CD4-positive, CD25-positive, alpha-beta regulatory T cell (primary cell): ENCODE results near the gene SHTN1. TPM values are rescaled to one million over a fixed set of nuclear protein-coding genes. Genes with fewer than 3 reads are reported as not detected.

Experiments used
- ATAC-seq, 2 donors: fragments of 150-1000 bp; cut with Tn5 transposase; one replicate each; pipeline ENCODE4 v1.10.0; 2021; ENCODE audit warnings: low read depth in 2 of 2, moderate number of reproducible peaks in 2 of 2, moderate library complexity in 1 of 2
- DNase-seq, 3 donors: peaks; one replicate each; pipeline versions ENCODE4 v3.0.0 to v3.0.0-alpha.2; 2012 to 2022; ENCODE audit warnings: mixed read lengths in 1 of 3
- H3K27ac ChIP-seq: one replicate; pipeline ENCODE4 v1.7.0; 2013; ENCODE audit warnings: mild to moderate bottlenecking, low read length; ENCODE audit not compliant: insufficient read depth, poor library complexity, severe bottlenecking
- H3K27me3 ChIP-seq: one replicate; pipeline ENCODE4 v1.7.0; 2013; ENCODE audit warnings: low read length; ENCODE audit not compliant: control insufficient read depth, insufficient read depth
- H3K36me3 ChIP-seq: one replicate; pipeline ENCODE4 v1.7.0; 2013; ENCODE audit warnings: mild to moderate bottlenecking, low read length, moderate library complexity; ENCODE audit not compliant: control insufficient read depth, insufficient read depth
- H3K4me1 ChIP-seq: 2 replicates; pipeline ENCODE4 v1.7.0; 2013; ENCODE audit warnings: mild to moderate bottlenecking, low read length; ENCODE audit not compliant: insufficient read depth, control insufficient read depth, poor library complexity, severe bottlenecking
- H3K4me3 ChIP-seq: one replicate; pipeline ENCODE4 v1.7.0; 2013; ENCODE audit warnings: low read depth, mild to moderate bottlenecking, low read length, moderate library complexity
- H3K9me3 ChIP-seq, 2 experiments: 1 replicate in 1 of 2; 2 replicates in 1 of 2; pipeline ENCODE4 v1.7.0; 2013; ENCODE audit warnings: low read length in 2 of 2, mild to moderate bottlenecking in 1 of 2, moderate library complexity in 1 of 2; ENCODE audit not compliant: control insufficient read depth in 2 of 2
- H3K27ac Mint-ChIP-seq, 3 donors: one replicate each; pipeline ENCODE4 v1.8.0; 2020 to 2022; ENCODE audit warnings: mild to moderate bottlenecking in 3 of 3, mixed read lengths in 3 of 3, moderate library complexity in 2 of 3
- H3K27me3 Mint-ChIP-seq: one replicate; pipeline ENCODE4 v1.8.0; 2022; ENCODE audit warnings: mild to moderate bottlenecking, mixed read lengths
- H3K36me3 Mint-ChIP-seq: one replicate; pipeline ENCODE4 v1.8.0; 2020; ENCODE audit warnings: mixed read lengths
- H3K4me1 Mint-ChIP-seq, 4 donors: one replicate each; pipeline ENCODE4 v1.8.0; 2020 to 2022; ENCODE audit warnings: mixed read lengths in 4 of 4, mild to moderate bottlenecking in 1 of 4
- H3K4me3 Mint-ChIP-seq, 4 donors: one replicate each; pipeline ENCODE4 v1.8.0; 2020 to 2022; ENCODE audit warnings: mild to moderate bottlenecking in 4 of 4, mixed read lengths in 4 of 4, moderate library complexity in 3 of 4
- H3K9me3 Mint-ChIP-seq, 7 donors: one replicate each; pipeline ENCODE4 v1.8.0; 2020 to 2022; ENCODE audit warnings: mixed read lengths in 7 of 7, mild to moderate bottlenecking in 3 of 7, moderate library complexity in 2 of 7
- polyA plus RNA-seq, 4 donors: library from polyadenylated mRNA; unstranded; fragments of 300-500 nt; fragmentation: Illumina TruSeq; gene quantifications; one replicate each; pipeline ENCODE4 v1.2.3, GENCODE V29; 2021
- total RNA-seq: library from RNA; stranded (reverse); gene quantifications from one replicate; pipeline ENCODE4 v1.2.3, GENCODE V29; 2022

SHTN1 gene
- total and polyA plus RNA-seq, 5 donors from 2014 or later = 0.25 to 2.4 (median 0.65) TPM

DNA sequence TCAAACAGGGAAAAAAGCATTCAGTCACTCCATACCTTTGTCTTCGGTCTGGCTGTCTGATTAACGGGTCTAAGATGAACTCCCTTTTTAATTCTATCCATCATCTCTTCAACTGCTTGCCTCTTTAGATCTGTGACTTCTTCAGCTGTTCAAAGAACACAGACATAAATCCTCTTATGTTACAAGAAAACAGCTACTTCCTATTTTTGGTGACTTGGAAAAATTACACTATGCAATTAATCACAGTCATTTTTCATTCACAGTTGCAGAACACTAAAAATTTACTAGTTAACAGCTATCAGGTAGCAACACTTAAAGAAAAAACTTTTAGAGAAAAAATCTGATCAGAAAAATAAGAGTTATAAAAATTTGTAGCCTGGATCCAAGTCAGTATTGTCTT lies 89.6 kb downstream of the SHTN1 start:
- Histone ChIP-seq H3K9me3 (no peaks in the 10 kb centered on the region), H3K36me3 (no peaks in the 10 kb centered on the region), H3K4me3 (no peak overlapping the region), H3K27ac (no peak overlapping the region), H3K4me1 (no peaks in the 10 kb centered on the region), H3K27me3 (no peaks in the 10 kb centered on the region)
- ATAC-seq = no peak
- no peak for DNase-seq
- Mint-ChIP-seq H3K4me3 (no peak overlapping the region), H3K27ac (no peak overlapping the region), H3K27me3 (no peaks in the 10 kb centered on the region), H3K36me3 (no peaks in the 10 kb centered on the region), H3K9me3 (no peaks in the 10 kb centered on the region), H3K4me1 (no peaks in the 10 kb centered on the region)

DNA sequence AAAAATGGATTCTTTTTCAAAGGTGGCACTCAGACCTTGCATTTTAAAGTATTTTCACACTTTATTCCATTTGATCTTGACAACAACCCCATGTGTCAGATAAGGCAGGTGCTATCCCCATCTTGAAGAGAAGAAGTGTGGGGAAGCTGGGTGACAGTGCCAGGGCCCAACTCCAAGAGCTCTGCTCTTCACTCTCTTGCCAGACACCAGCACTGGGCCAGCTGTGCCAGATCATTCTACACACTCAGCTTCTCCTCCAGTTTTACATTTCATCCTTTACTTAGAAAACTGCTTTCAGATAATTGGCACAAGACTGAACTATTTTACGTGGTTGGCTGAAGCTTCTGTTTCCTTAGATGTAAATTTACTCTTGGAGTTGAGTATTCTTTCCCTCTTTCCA lies 91.3 kb downstream of the SHTN1 start:
- Mint-ChIP-seq H3K27me3 (no peaks in the 10 kb centered on the region), H3K27ac (no peak overlapping the region), H3K4me3 (no peak overlapping the region), H3K4me1 (no peaks in the 10 kb centered on the region), H3K36me3 (no peaks in the 10 kb centered on the region), H3K9me3 (no peaks in the 10 kb centered on the region)
- Histone ChIP-seq H3K4me3 (no peak overlapping the region), H3K36me3 (no peaks in the 10 kb centered on the region), H3K27ac (no peak overlapping the region), H3K9me3 (no peaks in the 10 kb centered on the region), H3K4me1 (no peaks in the 10 kb centered on the region), H3K27me3 (no peaks in the 10 kb centered on the region)
- DNase-seq (no peak), ATAC-seq (no peak)

DNA sequence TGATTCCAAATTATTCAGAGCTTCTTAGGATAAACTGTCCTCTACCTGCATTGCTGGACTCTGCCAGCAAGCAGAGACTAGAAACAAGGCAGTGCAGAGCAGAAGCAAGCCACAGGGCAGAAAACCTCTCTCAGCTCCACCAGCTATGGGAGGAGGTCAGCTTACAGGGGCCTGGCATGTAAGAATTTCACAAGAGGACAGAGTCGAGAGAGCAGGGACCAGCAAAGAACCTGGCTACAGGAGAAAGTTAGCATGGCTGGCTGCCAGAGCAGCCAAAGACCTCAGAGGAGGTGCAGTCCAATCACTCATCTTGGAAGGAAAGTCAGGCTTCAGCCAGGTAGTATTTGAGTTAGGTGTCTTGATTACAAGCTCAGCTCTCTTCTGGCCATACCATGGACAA lies 92.8 kb downstream of the SHTN1 start:
- H3K27ac ChIP-seq = no peak overlapping the region
- H3K9me3 ChIP-seq = no peaks in the 10 kb centered on the region
- no peaks in the 10 kb centered on the region for H3K36me3 ChIP-seq
- H3K27me3 ChIP-seq = no peaks in the 10 kb centered on the region
- no peaks in the 10 kb centered on the region for H3K36me3 Mint-ChIP-seq
- no peaks in the 10 kb centered on the region for H3K4me1 Mint-ChIP-seq
- H3K27me3 Mint-ChIP-seq = no peaks in the 10 kb centered on the region
- no peak overlapping the region for H3K27ac Mint-ChIP-seq
- H3K4me1 ChIP-seq = no peaks in the 10 kb centered on the region
- no peaks in the 10 kb centered on the region for H3K9me3 Mint-ChIP-seq
- DNase-seq (no peak), ATAC-seq (no peak)
- no peak overlapping the region for H3K4me3 Mint-ChIP-seq
- no peak overlapping the region for H3K4me3 ChIP-seq

GRCh38 chr10:116910910-116911309 lies 94.1 kb downstream of the SHTN1 start:
- H3K4me3 Mint-ChIP-seq = no peak overlapping the region
- peaks cover 0 to 1% (median 0%) of the 10 kb centered on the region in 7 donors for H3K9me3 Mint-ChIP-seq
- H3K4me1 Mint-ChIP-seq = no peaks in the 10 kb centered on the region
- H3K27me3 Mint-ChIP-seq = no peaks in the 10 kb centered on the region
- no peak overlapping the region for H3K27ac ChIP-seq
- no peaks in the 10 kb centered on the region for H3K9me3 ChIP-seq
- no peak for DNase-seq
- H3K36me3 Mint-ChIP-seq = no peaks in the 10 kb centered on the region
- no peaks in the 10 kb centered on the region for H3K4me1 ChIP-seq
- no peak overlapping the region for H3K27ac Mint-ChIP-seq
- H3K27me3 ChIP-seq = no peaks in the 10 kb centered on the region
- H3K36me3 ChIP-seq = no peaks in the 10 kb centered on the region
- no peak for ATAC-seq
- H3K4me3 ChIP-seq = no peak overlapping the region

DNA sequence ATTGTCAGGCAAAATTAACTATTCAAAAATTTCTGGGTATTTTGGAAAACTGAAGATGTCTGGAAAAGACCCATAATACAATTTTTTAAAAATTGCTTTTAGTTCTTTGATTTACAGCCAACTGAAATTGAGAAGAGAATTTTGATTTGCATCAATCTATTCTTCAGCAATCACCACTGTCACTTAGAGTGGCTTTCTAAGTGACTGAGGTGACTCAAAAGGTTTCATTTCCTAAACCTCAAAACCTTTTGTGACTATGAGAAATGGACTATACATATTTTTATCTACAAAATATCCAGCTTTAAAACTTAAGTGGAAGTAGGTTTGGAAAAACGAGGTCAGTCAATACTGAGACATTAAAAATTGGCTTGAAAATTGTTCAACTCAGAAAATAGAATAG lies 95.7 kb downstream of the SHTN1 start:
- H3K27me3 Mint-ChIP-seq = no peaks in the 10 kb centered on the region

DNA sequence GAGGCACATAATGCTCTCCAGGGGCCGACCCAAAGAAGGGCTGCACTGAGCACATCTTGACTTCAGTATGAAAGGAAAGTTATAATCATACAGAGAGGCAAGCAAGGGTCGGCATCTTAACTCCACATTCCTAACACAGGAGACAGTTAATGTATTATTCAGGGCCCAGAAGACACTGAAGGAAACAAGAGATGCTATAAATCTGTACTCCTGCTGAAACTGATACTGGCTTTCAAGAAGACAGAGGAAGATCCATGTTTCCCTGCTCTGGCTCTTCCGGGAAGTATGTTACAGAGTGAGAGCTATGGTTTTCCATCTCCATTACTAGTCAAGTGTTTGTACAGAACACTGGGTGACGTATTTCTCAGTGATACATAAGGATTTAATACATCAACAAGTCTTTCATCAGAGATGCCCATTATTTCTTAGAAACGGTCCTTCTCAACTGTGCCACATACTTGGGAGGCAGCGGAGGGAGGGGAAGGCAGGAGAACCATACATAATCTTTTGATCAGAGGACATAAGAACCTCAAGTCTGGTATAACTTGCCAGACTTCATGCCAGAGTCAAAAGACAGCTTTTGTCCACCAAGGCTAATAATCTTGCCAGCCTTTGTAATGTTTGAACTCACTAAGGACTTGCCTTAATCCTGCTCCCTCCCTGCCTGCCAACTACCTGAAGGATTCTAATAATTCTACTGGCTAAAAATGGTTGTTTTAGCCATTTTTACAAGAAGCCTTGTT lies 97.6 kb downstream of the SHTN1 start:
- no peaks in the 10 kb centered on the region for H3K27me3 Mint-ChIP-seq
- ATAC-seq (no peak), DNase-seq (no peak)
- H3K4me1 ChIP-seq = no peaks in the 10 kb centered on the region
- H3K27ac ChIP-seq = no peak overlapping the region
- no peaks in the 10 kb centered on the region for H3K27me3 ChIP-seq
- no peak overlapping the region for H3K27ac Mint-ChIP-seq
- H3K4me3 ChIP-seq = no peak overlapping the region
- H3K9me3 ChIP-seq = no peaks in the 10 kb centered on the region
- H3K4me1 Mint-ChIP-seq = no peaks in the 10 kb centered on the region
- no peaks in the 10 kb centered on the region for H3K36me3 ChIP-seq
- H3K36me3 Mint-ChIP-seq = no peaks in the 10 kb centered on the region
- no peak overlapping the region for H3K4me3 Mint-ChIP-seq
- peaks cover 0 to 1% (median 0%) of the 10 kb centered on the region in 7 donors for H3K9me3 Mint-ChIP-seq

More for the DNA sequence above, 95.7 kb downstream of the SHTN1 start:
- H3K36me3 ChIP-seq = no peaks in the 10 kb centered on the region
- Mint-ChIP-seq H3K4me1 (no peaks in the 10 kb centered on the region), H3K27ac (no peak overlapping the region), H3K4me3 (no peak overlapping the region), H3K9me3 (peaks cover 0 to 1% (median 0%) of the 10 kb centered on the region in 7 donors), H3K36me3 (no peaks in the 10 kb centered on the region)
- ATAC-seq = no peak
- H3K27me3 ChIP-seq = no peaks in the 10 kb centered on the region
- no peak for DNase-seq
- H3K4me1 ChIP-seq = no peaks in the 10 kb centered on the region
- H3K4me3 ChIP-seq = no peak overlapping the region
- no peak overlapping the region for H3K27ac ChIP-seq
- H3K9me3 ChIP-seq = no peaks in the 10 kb centered on the region

GRCh38 chr10:116905845-116906210 lies 99.2 kb downstream of the SHTN1 start:
- H3K36me3 ChIP-seq = no peaks in the 10 kb centered on the region
- H3K4me1 ChIP-seq = no peaks in the 10 kb centered on the region
- no peak overlapping the region for H3K27ac ChIP-seq
- H3K4me3 ChIP-seq = no peak overlapping the region
- ATAC-seq (no peak), DNase-seq (no peak)
- no peak overlapping the region for H3K4me3 Mint-ChIP-seq
- peaks cover 0 to 4% (median 0%) of the 10 kb centered on the region in 4 donors for H3K4me1 Mint-ChIP-seq
- H3K27me3 ChIP-seq = no peaks in the 10 kb centered on the region
- H3K9me3 Mint-ChIP-seq = peaks cover 0 to 1% (median 0%) of the 10 kb centered on the region in 7 donors
- no peak overlapping the region for H3K27ac Mint-ChIP-seq
- no peaks in the 10 kb centered on the region for H3K9me3 ChIP-seq
- H3K36me3 Mint-ChIP-seq = no peaks in the 10 kb centered on the region
- no peaks in the 10 kb centered on the region for H3K27me3 Mint-ChIP-seq

GRCh38 chr10:116899626-116900025 lies 105.4 kb downstream of the SHTN1 start:
- DNase-seq (peak in 1 of 3 donors; percentile 14), ATAC-seq (no peak)
- no peaks in the 10 kb centered on the region for H3K36me3 Mint-ChIP-seq
- H3K4me1 Mint-ChIP-seq = peaks cover 0 to 5% (median 0%) of the 10 kb centered on the region in 4 donors
- no peak overlapping the region for H3K27ac ChIP-seq
- no peaks in the 10 kb centered on the region for H3K4me1 ChIP-seq
- H3K9me3 ChIP-seq = no peaks in the 10 kb centered on the region
- no peak overlapping the region for H3K4me3 Mint-ChIP-seq
- H3K27ac Mint-ChIP-seq = no peak overlapping the region
- H3K4me3 ChIP-seq = no peak overlapping the region
- no peaks in the 10 kb centered on the region for H3K36me3 ChIP-seq
- H3K9me3 Mint-ChIP-seq = peaks cover 0 to 3% (median 0%) of the 10 kb centered on the region in 7 donors
- peaks cover 4% of the 10 kb centered on the region for H3K27me3 Mint-ChIP-seq
- H3K27me3 ChIP-seq = no peaks in the 10 kb centered on the region
